SK-N-SH (cell line): Measurements from ENCODE around the gene DRC3. TPM values are rescaled to one million over a fixed set of nuclear protein-coding genes. Genes with fewer than 3 reads are reported as not detected.

Experiments used
- CTCF ChIA-PET: fragments of 300-600, 350-600 bp; formaldehyde crosslinking; extraction: SDS; loops from one replicate; lab custom pipeline; 2021; lab: Yijun Ruan, JAX
- POLR2A ChIA-PET: fragments of 350-600 bp; sonication (Branson Sonifier 250); formaldehyde crosslinking; extraction: SDS; loops from one replicate; lab custom pipeline; 2020; ENCODE audit warnings: antibody characterized with exemption, inconsistent platforms; lab: Yijun Ruan, JAX
- DNase-seq: peaks from one replicate; pipeline ENCODE4 v3.0.0; 2012
- H2AFZ ChIP-seq: fragments of 200-600 bp; sonication (generic); 2 replicates; pipeline ENCODE4 v1.8.1; 2016; ENCODE audit warnings: antibody characterized with exemption, mild to moderate bottlenecking, low read depth
- H3F3A ChIP-seq: fragments of 200-600 bp; sonication (generic); replicated peaks from 2 replicates; pipeline ENCODE3; 2016; ENCODE audit warnings: antibody characterized with exemption, mild to moderate bottlenecking; ENCODE audit not compliant: insufficient read depth
- H3K27ac ChIP-seq, 2 experiments: fragments of 200-500 bp in 1 of 2; fragments of 200-600 bp in 1 of 2; sonication (Bioruptor generic) in 1 of 2; sonication (generic), shearing (Covaris generic) in 1 of 2; 2 replicates each; pipeline versions ENCODE4 v1.5.1 to v1.6.1; 2014 to 2016; ENCODE audit warnings: low read depth in 2 of 2, inconsistent platforms in 1 of 2, low read length in 1 of 2, mild to moderate bottlenecking in 1 of 2, mixed read lengths in 1 of 2
- H3K27me3 ChIP-seq: fragments of 200-600 bp; sonication (generic), shearing (Covaris generic); 2 replicates; pipeline ENCODE4 v1.6.1; 2016; ENCODE audit warnings: mixed run types; ENCODE audit not compliant: insufficient read depth
- H3K36me3 ChIP-seq, 2 experiments: fragments of 200-500 bp in 1 of 2; fragments of 200-600 bp in 1 of 2; sonication (Bioruptor generic) in 1 of 2; sonication (generic) in 1 of 2; replicated peaks in 1 of 2; 2 replicates each; pipeline versions ENCODE3 to v1.5.1; 2014 to 2016; ENCODE audit warnings: low read length in 1 of 2, mild to moderate bottlenecking in 1 of 2; ENCODE audit not compliant: insufficient read depth in 2 of 2, control insufficient read depth in 1 of 2
- H3K4me1 ChIP-seq, 2 experiments: fragments of 200-500 bp in 1 of 2; fragments of 200-600 bp in 1 of 2; sonication (Bioruptor generic) in 1 of 2; sonication (generic), shearing (Covaris generic) in 1 of 2; 2 replicates each; pipeline versions ENCODE4 v1.5.1 to v1.6.1; 2014 to 2016; ENCODE audit warnings: low read depth in 1 of 2, low read length in 1 of 2, mixed run types in 1 of 2; ENCODE audit not compliant: insufficient read depth in 2 of 2, control insufficient read depth in 1 of 2
- H3K4me2 ChIP-seq: fragments of 200-600 bp; sonication (generic), shearing (Covaris generic); 2 replicates; pipeline ENCODE4 v1.6.1; 2017; ENCODE audit warnings: mixed run types
- H3K4me3 ChIP-seq, 2 experiments: fragments of 200-500 bp in 1 of 2; fragments of 200-600 bp in 1 of 2; sonication (Bioruptor generic) in 1 of 2; sonication (generic), shearing (Covaris generic) in 1 of 2; 2 replicates each; pipeline versions ENCODE4 v1.5.1 to v1.8.1; 2014 to 2016; ENCODE audit warnings: low read depth in 2 of 2, inconsistent platforms in 1 of 2, low read length in 1 of 2, mild to moderate bottlenecking in 1 of 2, mixed read lengths in 1 of 2, moderate library complexity in 1 of 2
- H3K79me2 ChIP-seq: fragments of 200-600 bp; sonication (generic); 2 replicates; pipeline ENCODE4 v1.8.1; 2017; ENCODE audit warnings: mild to moderate bottlenecking; ENCODE audit not compliant: insufficient read depth
- H3K9ac ChIP-seq: fragments of 200-600 bp; sonication (generic); 2 replicates; pipeline ENCODE4 v1.6.1; 2017; ENCODE audit warnings: mixed run types
- H3K9me2 ChIP-seq: fragments of 200-600 bp; sonication (generic); 2 replicates; pipeline ENCODE4 v1.6.1; 2017; ENCODE audit warnings: mixed run types
- H3K9me3 ChIP-seq: fragments of 200-600 bp; sonication (generic); 2 replicates; pipeline ENCODE4 v1.6.1; 2017; ENCODE audit warnings: mixed run types, mild to moderate bottlenecking, moderate library complexity
- H4K20me1 ChIP-seq: fragments of 200-600 bp; sonication (generic); 2 replicates; pipeline ENCODE4 v1.6.1; 2017; ENCODE audit warnings: mild to moderate bottlenecking, mixed run types; ENCODE audit not compliant: insufficient read depth
- CHD2 ChIP-seq: fragments of 150-350 bp; IDR thresholded peaks from 2 replicates; pipeline ENCODE4 v1.6.1; 2018; ENCODE audit warnings: low read length; ENCODE audit not compliant: partially characterized antibody
- ELF1 ChIP-seq: IDR thresholded peaks from 2 replicates; pipeline ENCODE4 v1.4.0; 2012
- GABPA ChIP-seq: IDR thresholded peaks from 2 replicates; pipeline ENCODE4 v1.4.0; 2012; ENCODE audit warnings: low read depth, mild to moderate bottlenecking
- GATA2 ChIP-seq: sonication (generic); formaldehyde crosslinking; IDR thresholded peaks from 2 replicates; pipeline ENCODE4 v1.5.0; 2020; ENCODE audit warnings: mild to moderate bottlenecking, missing genetic modification reagents
- MEF2A ChIP-seq: IDR thresholded peaks from 2 replicates; pipeline ENCODE4 v1.4.0; 2012; ENCODE audit warnings: low read depth, borderline replicate concordance
- NFIC ChIP-seq: IDR thresholded peaks from 2 replicates; pipeline ENCODE4 v1.4.0; 2012; ENCODE audit warnings: borderline replicate concordance
- NRF1 ChIP-seq: IDR thresholded peaks from 2 replicates; pipeline ENCODE4 v1.6.1; 2012; ENCODE audit warnings: low read depth, mild to moderate bottlenecking, low read length
- POLR2AphosphoS5 ChIP-seq: IDR thresholded peaks from 2 replicates; pipeline ENCODE4 v1.6.1; 2012; ENCODE audit warnings: low read depth, low read length
- RAD21 ChIP-seq: IDR thresholded peaks from 2 replicates; pipeline ENCODE4 v1.6.1; 2012; ENCODE audit warnings: mild to moderate bottlenecking, low read length
- RCOR1 ChIP-seq: fragments of 150-350 bp; IDR thresholded peaks from 2 replicates; pipeline ENCODE4 v1.6.1; 2017; ENCODE audit warnings: antibody characterized with exemption, low read length
- REST ChIP-seq: IDR thresholded peaks from 2 replicates; pipeline ENCODE4 v1.6.1; 2012; ENCODE audit warnings: mild to moderate bottlenecking, low read depth, low read length, moderate library complexity
- RXRA ChIP-seq: IDR thresholded peaks from 2 replicates; pipeline ENCODE4 v1.4.0; 2012; ENCODE audit warnings: low read depth, mild to moderate bottlenecking, borderline replicate concordance
- SIN3A ChIP-seq: IDR thresholded peaks from 2 replicates; pipeline ENCODE4 v1.6.1; 2012; ENCODE audit warnings: low read depth, mild to moderate bottlenecking, low read length, moderate library complexity, borderline replicate concordance
- TEAD4 ChIP-seq: IDR thresholded peaks from 2 replicates; pipeline ENCODE4 v1.4.0; 2012; ENCODE audit warnings: mild to moderate bottlenecking, borderline replicate concordance; ENCODE audit not compliant: insufficient read depth
- USF2 ChIP-seq: fragments of 150-350 bp; IDR thresholded peaks from 2 replicates; pipeline ENCODE4 v1.6.1; 2017; ENCODE audit warnings: antibody characterized with exemption, low read length, low read depth, borderline replicate concordance
- YY1 ChIP-seq: IDR thresholded peaks from 2 replicates; pipeline ENCODE4 v1.4.0; 2012; ENCODE audit warnings: low read depth, mild to moderate bottlenecking
- ZBTB33 ChIP-seq: IDR thresholded peaks from 2 replicates; pipeline ENCODE4 v1.4.0; 2012; ENCODE audit warnings: low read depth, borderline replicate concordance
- WGBS: methylation state at CpG from one replicate; pipeline ENCODE4 v1.1.6; 2017; ENCODE audit warnings: low lambda C conversion rate; 5-methylcytosine and 5-hydroxymethylcytosine counted together
- polyA plus RNA-seq, 3 experiments: library from polyadenylated mRNA; depleted of rRNA; stranded (reverse); fragments of >200 nt; gene quantifications; 2 replicates each; pipeline ENCODE4 v1.2.3, GENCODE V29; 2012
- TF ChIP-seq, protein P1 (sequence below): IDR thresholded peaks from 2 replicates; pipeline ENCODE4 v1.4.0; 2012; ENCODE audit warnings: low read depth, borderline replicate concordance

Gene DRC3
- polyA plus RNA-seq, 1 of the 3 experiments (the other 2 are of a cell fraction): 3.6 TPM

- Histone ChIP-seq H3F3A (peaks cover 4% of the 10 kb centered on the region), H3K4me3 (no peak overlapping the region), H3K9ac (no peak overlapping the region), H3K4me2 (no peak overlapping the region), H3K79me2 (no peaks in the 10 kb centered on the region)
- 91% methylated on average over 5 of the region's 5 CpGs for WGBS
- POLR2A ChIA-PET: no interaction called here
- no peak for DNase-seq
- TF ChIP-seq RCOR1 (no peak), RXRA (no peak), SIN3A (no peak), NFIC (no peak), RAD21 (no peak), GATA2 (CRISPR knock-in tag) (no peak), USF2 (no peak), MEF2A (no peak), GABPA (no peak), TEAD4 (no peak), ZBTB33 (no peak), POLR2AphosphoS5 (no peak), YY1 (no peak), ELF1 (no peak), NRF1 (no peak), CHD2 (no peak), REST (no peak)
- TF ChIP-seq, protein P1, sequence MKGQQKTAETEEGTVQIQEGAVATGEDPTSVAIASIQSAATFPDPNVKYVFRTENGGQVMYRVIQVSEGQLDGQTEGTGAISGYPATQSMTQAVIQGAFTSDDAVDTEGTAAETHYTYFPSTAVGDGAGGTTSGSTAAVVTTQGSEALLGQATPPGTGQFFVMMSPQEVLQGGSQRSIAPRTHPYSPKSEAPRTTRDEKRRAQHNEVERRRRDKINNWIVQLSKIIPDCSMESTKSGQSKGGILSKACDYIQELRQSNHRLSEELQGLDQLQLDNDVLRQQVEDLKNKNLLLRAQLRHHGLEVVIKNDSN: no peak
- TF ChIP-seq, all 33 proteins: peak for 0
- no peaks in the 10 kb centered on the region for H3K27me3 ChIP-seq
- CTCF ChIA-PET: interaction anchor here (1.1 to 1.4 kb wide), 2 partner anchors 9 to 11 kb away, joined by 4 to 5 read pairs; no protein-coding TSS in a partner anchor
- H3K9me2 ChIP-seq: no peaks in the 10 kb centered on the region
- no peaks in the 10 kb centered on the region for H3K9me3 ChIP-seq
- H2AFZ ChIP-seq: no peak overlapping the region
- no peaks in the 10 kb centered on the region for H4K20me1 ChIP-seq
- H3K36me3 ChIP-seq: peaks cover 0 to 10% of the 10 kb centered on the region in 2 experiments
- H3K27ac ChIP-seq: peak overlapping the region in 1 of 2 experiments; percentile 2; a peak in 1 of 4 replicates
- H3K4me1 ChIP-seq: peaks cover 0 to 35% of the 10 kb centered on the region in 2 experiments; a peak in 1 of 4 replicates
These were observed 42.9 kb downstream of the DRC3 start for GRCh38 chr17:18015593-18015992.
